NCI-H345 treated with DMSO at 0.1 percent for 48 hours (cell line): ENCODE results near the gene RNU1-3.
"Not testable (repeated sequence)": the region's sequence is repeated elsewhere in the genome, so short reads cannot be mapped to it uniquely, and the experiment has no call there.

Experiments
- DNase-seq: peaks from one replicate; lab custom pipeline; 2025; ENCODE audit not compliant: unreplicated experiment; lab: John Stamatoyannopoulos, UW

The RNU1-3 gene

GRCh38 chr1:16656981-16657683 lies 9.6 kb downstream of the RNU1-3 start:
- not testable (repeated sequence) for DNase-seq

DNA sequence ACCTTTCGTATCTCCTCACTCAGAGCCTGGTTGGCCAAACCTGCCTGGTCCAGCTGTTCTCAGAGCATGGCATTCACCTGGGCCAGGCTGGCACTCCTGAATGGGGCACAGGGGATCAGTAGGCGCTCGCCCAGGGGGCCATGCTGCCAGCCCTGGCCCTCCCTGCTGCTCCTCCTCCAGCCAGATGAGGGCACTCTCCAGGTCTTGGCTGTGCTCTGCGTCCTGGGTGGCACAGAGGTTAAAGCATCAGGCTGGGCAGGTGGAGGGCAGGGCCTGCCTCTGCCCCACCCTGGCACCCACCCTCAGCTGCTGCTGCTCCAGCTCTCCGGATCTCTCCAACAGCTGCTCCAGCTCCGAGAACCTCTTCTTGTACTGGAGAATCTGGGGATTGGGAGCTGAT lies 10.2 kb downstream of the RNU1-3 start:
- not testable (repeated sequence) for DNase-seq

DNA sequence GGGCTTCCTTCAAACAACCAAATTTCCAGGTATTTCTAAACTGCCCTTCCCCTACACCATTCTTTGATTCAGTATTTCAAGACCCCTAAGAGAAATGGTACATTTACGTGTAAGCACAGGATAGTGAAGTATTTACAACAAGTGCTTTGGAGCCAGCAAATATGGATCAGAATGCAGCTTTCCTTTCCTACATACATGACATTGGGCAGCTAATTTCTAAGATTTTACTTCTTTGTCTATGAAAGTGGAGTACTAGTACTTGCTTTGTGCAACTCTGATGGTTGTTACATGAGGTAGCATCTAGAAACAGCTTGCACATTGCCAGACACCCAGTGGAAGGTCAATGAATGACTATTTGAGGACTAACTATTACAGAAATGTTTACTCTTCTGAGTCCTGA lies 15.2 kb downstream of the RNU1-3 start:
- DNase-seq, result not testable (repeated sequence)

DNA sequence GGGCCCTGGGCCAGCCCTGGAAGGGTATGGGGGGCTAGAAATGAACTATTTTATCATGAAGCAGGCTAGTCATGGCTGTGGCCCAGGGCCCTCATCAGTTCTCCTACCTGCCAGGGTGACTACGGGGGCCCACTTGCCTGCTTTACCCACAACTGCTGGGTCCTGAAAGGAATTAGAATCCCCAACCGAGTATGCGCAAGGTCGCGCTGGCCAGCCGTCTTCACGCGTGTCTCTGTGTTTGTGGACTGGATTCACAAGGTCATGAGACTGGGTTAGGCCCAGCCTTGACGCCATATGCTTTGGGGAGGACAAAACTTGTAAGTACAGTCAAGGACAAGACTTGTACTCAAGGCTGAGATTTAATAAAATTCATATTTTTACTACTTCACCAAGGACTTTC lies 16.8 kb downstream of the RNU1-3 start:
- not testable (repeated sequence) for DNase-seq

- not testable (repeated sequence) for DNase-seq
Measured at GRCh38 chr1:16649390-16649789, 17.4 kb downstream of the RNU1-3 start.

GRCh38 chr1:16648756-16649155 lies 18.0 kb downstream of the RNU1-3 start:
- not testable (repeated sequence) for DNase-seq

DNA sequence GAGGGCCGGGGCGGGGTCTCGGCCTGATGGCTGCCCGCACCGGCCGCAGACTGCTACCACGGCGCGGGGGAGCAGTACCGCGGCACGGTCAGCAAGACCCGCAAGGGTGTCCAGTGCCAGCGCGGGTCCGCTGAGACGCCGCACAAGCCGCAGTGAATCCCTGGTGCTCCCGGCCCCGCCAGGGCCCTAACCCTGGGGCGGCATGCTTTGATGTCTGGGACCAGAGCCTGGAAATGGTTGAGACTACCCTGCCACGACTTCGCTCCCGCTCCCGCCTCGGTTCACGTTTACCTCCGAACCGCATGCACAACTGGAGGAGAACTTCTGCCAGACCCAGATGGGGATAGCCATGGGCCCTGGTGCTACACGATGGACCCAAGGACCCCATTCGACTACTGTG lies 18.5 kb downstream of the RNU1-3 start:
- DNase-seq, result not testable (repeated sequence)

DNA sequence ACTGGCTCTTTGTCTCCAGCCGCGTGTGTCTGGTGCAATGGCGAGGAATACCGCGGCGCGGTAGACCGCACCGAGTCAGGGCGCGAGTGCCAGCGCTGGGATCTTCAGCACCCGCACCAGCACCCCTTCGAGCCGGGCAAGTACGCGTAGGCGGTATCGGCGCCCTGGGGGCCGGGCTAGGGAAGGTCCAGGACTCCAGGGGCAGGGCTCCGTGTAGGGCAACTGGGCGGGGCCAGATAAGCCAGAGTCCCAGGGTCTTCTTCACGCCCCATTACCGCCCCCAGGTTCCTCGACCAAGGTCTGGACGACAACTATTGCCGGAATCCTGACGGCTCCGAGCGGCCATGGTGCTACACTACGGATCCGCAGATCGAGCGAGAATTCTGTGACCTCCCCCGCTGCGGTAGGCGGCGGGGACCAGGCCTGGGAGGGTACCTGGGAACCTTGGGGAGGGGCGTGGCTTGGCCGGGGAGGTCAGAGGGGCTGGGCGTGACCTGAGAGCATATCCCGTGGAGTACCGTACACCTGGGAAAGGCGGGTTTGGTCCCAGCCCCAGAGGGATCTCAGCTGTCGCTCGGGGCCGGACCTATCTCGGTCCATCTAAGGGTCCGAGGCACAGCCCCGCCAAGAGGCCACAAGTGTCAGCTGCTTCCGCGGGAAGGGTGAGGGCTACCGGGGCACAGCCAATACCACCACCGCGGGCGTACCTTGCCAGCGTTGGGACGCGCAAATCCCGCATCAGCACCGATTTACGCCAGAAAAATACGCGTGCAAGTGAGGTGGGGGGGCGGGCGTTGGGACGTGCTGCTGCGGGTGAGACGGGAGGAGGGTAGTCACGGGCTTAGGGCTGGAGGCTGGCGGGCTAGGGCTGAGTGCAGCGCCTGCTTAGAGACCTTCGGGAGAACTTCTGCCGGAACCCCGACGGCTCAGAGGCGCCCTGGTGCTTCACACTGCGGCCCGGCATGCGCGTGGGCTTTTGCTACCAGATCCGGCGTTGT lies 19.3 kb downstream of the RNU1-3 start:
- DNase-seq, result not testable (repeated sequence)

- DNase-seq, result not testable (repeated sequence)
Measured at GRCh38 chr1:16646716-16647115, 20.0 kb downstream of the RNU1-3 start.

DNA sequence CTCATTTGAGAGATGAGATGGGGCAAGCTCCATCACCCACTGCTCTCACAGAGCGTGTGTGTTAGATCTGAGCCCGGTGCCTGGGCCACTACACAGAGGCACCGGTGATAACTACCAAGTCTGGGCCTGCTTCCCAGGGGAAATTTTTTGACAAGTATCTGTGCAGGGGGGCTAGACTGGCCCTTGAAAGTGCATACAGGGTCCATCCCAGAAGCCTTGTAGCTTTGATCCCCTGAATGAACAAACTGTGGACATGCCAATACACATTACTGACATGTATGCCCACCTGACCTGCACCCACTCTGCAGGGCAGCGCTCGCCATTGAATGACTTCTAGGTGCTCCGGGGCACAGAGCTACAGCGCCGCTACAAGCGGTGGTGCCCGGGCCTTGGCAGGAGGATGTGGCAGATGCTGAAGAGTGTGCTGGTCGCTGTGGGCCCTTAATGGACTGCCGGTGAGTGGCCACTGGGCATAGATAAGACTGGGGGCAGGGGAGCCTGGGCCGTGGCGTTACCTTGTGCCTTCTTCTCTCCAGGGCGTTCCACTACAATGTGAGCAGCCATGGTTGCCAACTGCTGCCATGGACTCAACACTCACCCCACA lies 20.6 kb downstream of the RNU1-3 start:
- not testable (repeated sequence) for DNase-seq

- not testable (repeated sequence) for DNase-seq
Measured at GRCh38 chr1:16645271-16646060, 21.3 kb downstream of the RNU1-3 start.

- peak; percentile 98 for DNase-seq
Measured at GRCh38 chr1:16644482-16645270, 22.1 kb downstream of the RNU1-3 start.

GRCh38 chr1:16644193-16644481 lies 22.6 kb downstream of the RNU1-3 start:
- DNase-seq, result no peak

GRCh38 chr1:16643476-16644192 lies 23.1 kb downstream of the RNU1-3 start:
- peak; percentile 45 for DNase-seq

- not testable (repeated sequence) for DNase-seq
Measured at GRCh38 chr1:16643001-16643411, 23.7 kb downstream of the RNU1-3 start.

DNA sequence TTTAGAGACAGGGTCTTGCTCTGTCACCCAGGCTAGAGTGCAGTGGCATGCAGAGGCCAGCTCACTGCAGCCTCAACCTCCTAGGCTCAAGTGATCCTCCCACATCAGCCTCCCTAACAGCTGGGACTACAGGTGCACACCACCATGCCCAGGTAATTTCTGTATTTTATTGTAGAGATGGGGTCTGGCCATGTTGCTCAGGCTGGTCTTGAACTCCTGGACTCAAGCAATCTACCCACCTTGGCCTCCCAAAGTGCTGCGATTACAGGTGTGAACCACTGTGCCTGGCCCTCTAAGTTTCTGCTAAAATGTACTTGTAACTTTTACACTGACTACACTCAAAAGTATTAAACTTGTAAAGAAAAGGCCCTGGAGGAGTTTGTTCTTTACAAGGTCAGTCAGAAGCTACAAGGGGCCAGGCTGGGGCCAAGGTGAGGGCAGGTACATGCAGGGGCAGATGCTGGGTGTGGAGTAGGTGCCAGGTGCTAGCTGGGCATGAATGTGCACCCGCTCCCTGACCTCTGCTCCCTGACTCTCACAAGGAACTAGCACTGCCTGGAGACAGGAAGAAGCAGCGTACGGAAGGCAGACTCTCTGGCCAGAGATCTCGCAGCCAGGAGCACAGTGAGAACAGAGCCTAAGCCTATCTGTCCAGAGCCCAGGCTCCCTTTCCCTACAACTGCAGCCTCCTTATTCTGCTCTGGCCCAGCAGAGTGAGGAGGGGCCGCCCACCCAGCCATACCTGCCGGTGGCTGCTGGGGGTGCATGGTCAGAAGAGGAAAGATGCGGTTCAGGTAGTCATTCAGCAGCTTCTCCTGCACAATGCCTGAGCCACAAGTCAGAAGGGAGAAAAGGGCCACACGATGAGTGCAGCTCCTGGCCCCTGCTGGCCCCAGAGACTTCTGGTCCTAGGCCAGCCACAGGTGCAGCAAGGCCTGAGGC lies 24.5 kb downstream of the RNU1-3 start:
- not testable (repeated sequence) for DNase-seq

- DNase-seq, result not testable (repeated sequence)
Measured at GRCh38 chr1:16641159-16641975, 25.4 kb downstream of the RNU1-3 start.
